NCI-H1436 treated with DMSO at 0.1 percent for 48 hours (cell line): ENCODE data around the gene ABCB11.

Experiments used
- DNase-seq: peaks from one replicate; lab custom pipeline; 2025; lab: John Stamatoyannopoulos, UW

ABCB11 gene

GRCh38 chr2:168929031-168929430 is 102.1 kb downstream of the ABCB11 start:
- no peak for DNase-seq

- no peak for DNase-seq
These were observed 102.9 kb downstream of the ABCB11 start for GRCh38 chr2:168928113-168928831.

- DNase-seq = no peak
These were observed 104.3 kb downstream of the ABCB11 start for GRCh38 chr2:168926621-168927386.

- DNase-seq = peak; percentile 18
These were observed 110.5 kb downstream of the ABCB11 start for GRCh38 chr2:168920504-168921157.

- DNase-seq = no peak
These were observed 114.8 kb downstream of the ABCB11 start for GRCh38 chr2:168916331-168916675.

GRCh38 chr2:168915441-168916330 is 115.4 kb downstream of the ABCB11 start:
- DNase-seq = no peak

GRCh38 chr2:168913495-168913894 is 117.6 kb downstream of the ABCB11 start:
- no peak for DNase-seq

GRCh38 chr2:168912901-168913369 is 118.2 kb downstream of the ABCB11 start:
- no peak for DNase-seq

- no peak for DNase-seq
These were observed 118.7 kb downstream of the ABCB11 start for GRCh38 chr2:168912466-168912865.

GRCh38 chr2:168910330-168910729 is 120.8 kb downstream of the ABCB11 start:
- no peak for DNase-seq

- no peak for DNase-seq
These were observed 123.0 kb downstream of the ABCB11 start for GRCh38 chr2:168907940-168908662.

GRCh38 chr2:168904358-168904757 is 126.8 kb downstream of the ABCB11 start:
- no peak for DNase-seq

GRCh38 chr2:168903888-168904287 is 127.2 kb downstream of the ABCB11 start:
- no peak for DNase-seq

- DNase-seq = no peak
These were observed 130.1 kb downstream of the ABCB11 start, which contains the start of gene G6PC2 for GRCh38 chr2:168901003-168901402. Gene G6PC2 (plus strand): TSS chr2:168901291. CDS start chr2:168901332, 41 bp downstream.

- DNase-seq = no peak
These were observed 133.7 kb downstream of the ABCB11 start for GRCh38 chr2:168897449-168897848.

GRCh38 chr2:168896783-168897182 is 134.3 kb downstream of the ABCB11 start:
- DNase-seq = no peak

GRCh38 chr2:168895771-168896170 is 135.4 kb downstream of the ABCB11 start:
- DNase-seq = no peak

- no peak for DNase-seq
These were observed 136.4 kb downstream of the ABCB11 start for GRCh38 chr2:168894720-168895119.

- DNase-seq = no peak
These were observed 137.0 kb downstream of the ABCB11 start for GRCh38 chr2:168894101-168894500.

GRCh38 chr2:168892327-168892726 is 138.8 kb downstream of the ABCB11 start:
- DNase-seq = no peak
